Measurements from ENCODE around the gene USO1.
"Not testable (repeated sequence)": the region's sequence is repeated elsewhere in the genome, so short reads cannot be mapped to it uniquely, and the experiment has no call there.

Gene USO1

GRCh38 chr4:75724066-75724866 lies at the start of gene USO1:
TSS of gene USO1 (plus strand) at chr4:75724577. CDS start at chr4:75724820, 243 bp downstream.
- peak; percentile 95 to 96 for DNase-seq

GRCh38 chr4:75675004-75675531 lies 49.3 kb upstream of the USO1 start:
- no peak for DNase-seq

- DNase-seq, result no peak
Observed at GRCh38 chr4:75678473-75678872, 45.9 kb upstream of the USO1 start.

GRCh38 chr4:75678965-75679364 lies 45.4 kb upstream of the USO1 start:
- DNase-seq, result no peak

- DNase-seq, result no peak
Observed at GRCh38 chr4:75679876-75680575, 44.4 kb upstream of the USO1 start.

- no peak for DNase-seq
Observed at GRCh38 chr4:75683482-75684155, 40.8 kb upstream of the USO1 start.

- DNase-seq, result no peak
Observed at GRCh38 chr4:75685546-75686189, 38.7 kb upstream of the USO1 start.

- DNase-seq, result no peak
Observed at GRCh38 chr4:75686346-75686745, 38.0 kb upstream of the USO1 start.

- not testable (repeated sequence) for DNase-seq
Observed at GRCh38 chr4:75687125-75687524, 37.3 kb upstream of the USO1 start.

- DNase-seq, result not testable (repeated sequence)
Observed at GRCh38 chr4:75692066-75692465, 32.3 kb upstream of the USO1 start.

GRCh38 chr4:75696071-75696470 lies 28.3 kb upstream of the USO1 start:
- DNase-seq, result no peak

GRCh38 chr4:75696581-75696980 lies 27.8 kb upstream of the USO1 start:
- DNase-seq, result no peak

- DNase-seq, result no peak
Observed at GRCh38 chr4:75698162-75698962, 26.0 kb upstream of the USO1 start.

GRCh38 chr4:75698963-75699228 lies 25.5 kb upstream of the USO1 start:
- DNase-seq, result no peak

- no peak for DNase-seq
Observed at GRCh38 chr4:75699299-75699698, 25.1 kb upstream of the USO1 start.

GRCh38 chr4:75702919-75703411 lies 21.4 kb upstream of the USO1 start:
- no peak for DNase-seq

- DNase-seq, result no peak
Observed at GRCh38 chr4:75705198-75705977, 19.0 kb upstream of the USO1 start.

- no peak for DNase-seq
Observed at GRCh38 chr4:75708218-75708691, 16.1 kb upstream of the USO1 start.

GRCh38 chr4:75710246-75710645 lies 14.1 kb upstream of the USO1 start:
- no peak for DNase-seq

GRCh38 chr4:75714011-75714410 lies 10.4 kb upstream of the USO1 start:
- DNase-seq, result no peak

- no peak for DNase-seq
Observed at GRCh38 chr4:75714704-75715103, 9.7 kb upstream of the USO1 start.
